NCI-H526 (cell line): ENCODE measurements around the gene ITPRIPL2.

Experiments
- DNase-seq, 2 experiments: peaks; one replicate each; lab custom pipeline; 2025; lab: John Stamatoyannopoulos, UW

ITPRIPL2 gene

DNA sequence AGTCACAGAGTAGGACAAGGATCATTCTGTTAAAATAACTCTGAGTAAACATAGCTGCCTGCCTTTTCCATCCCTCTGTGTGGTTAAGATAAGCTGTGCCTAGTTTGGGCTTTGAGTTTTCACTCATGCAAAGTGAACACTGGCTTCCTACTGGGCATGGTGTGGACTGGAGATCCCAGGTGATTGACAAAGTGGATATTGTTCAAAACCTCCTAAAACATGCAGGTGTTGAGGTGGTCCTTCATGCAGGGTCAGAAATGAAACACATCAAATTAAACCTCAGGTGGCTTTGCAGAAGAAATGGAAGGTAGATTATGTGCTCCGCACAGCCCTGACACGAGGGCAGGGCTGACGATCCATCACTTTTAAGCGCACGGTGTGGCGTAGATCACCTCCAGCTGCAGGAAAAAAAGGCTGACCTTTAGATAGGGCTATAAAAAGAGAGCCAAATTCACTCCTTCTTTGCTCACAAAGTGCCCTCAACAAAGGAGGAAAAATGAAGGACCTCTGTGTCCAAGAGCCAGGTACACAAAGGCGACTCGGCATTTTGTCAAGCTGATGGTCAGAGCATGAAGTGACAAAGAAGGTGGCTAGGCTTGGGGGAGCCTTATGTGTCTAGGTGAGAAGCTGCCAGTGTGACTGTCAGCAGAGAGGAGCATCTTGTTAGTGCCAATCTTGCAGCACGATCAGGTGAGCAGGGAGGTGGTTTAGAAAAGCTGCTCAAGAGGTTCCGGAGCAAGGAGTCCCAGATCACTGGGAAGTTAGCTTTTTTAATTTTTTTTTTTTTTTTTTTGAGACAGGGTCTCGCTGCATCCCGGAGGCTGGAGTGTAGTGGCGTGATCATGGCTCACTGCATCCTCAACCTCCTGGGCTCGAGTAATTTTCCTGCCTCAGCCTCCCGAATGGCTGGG lies 19.9 kb upstream of the ITPRIPL2 start:
- DNase-seq: no peak

DNA sequence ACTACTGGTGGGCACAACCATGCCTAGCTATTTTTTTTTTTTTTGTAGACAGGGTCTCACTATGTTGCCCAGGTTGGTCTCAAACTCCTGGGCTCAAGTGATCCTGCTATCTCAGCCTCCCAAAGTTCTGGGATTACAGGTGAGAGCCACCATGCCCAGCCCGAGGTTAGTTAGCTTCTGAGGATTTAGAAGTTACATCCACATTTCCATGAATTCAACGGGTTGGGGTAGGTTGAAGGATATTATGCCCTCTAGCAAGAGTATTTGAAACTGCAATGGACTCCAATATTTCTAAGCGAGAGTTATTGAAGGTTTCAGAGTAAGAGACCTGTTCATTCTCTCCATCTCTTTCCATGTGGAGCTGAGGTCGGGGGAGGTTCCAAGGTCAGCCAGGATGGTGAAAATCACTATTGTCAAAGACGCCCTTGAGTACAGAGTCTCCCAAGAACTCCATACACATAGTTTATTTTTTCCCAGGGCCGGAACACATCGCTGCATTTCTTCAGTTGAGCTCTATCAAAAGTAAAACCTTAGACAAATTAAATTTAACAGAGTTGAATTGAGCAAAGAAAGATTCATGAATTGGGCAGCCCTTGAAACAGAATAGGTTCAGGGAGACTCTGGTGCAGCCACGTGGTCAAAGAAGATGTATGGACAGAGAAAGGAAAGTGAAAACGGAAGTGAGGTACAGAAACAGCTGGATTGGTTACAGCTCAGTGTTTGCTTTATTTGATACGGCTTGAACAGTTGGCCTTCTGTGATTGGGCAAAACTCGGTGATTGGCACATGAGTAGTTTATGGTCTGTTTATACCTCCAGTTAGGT lies 19.0 kb upstream of the ITPRIPL2 start:
- no peak for DNase-seq

DNA sequence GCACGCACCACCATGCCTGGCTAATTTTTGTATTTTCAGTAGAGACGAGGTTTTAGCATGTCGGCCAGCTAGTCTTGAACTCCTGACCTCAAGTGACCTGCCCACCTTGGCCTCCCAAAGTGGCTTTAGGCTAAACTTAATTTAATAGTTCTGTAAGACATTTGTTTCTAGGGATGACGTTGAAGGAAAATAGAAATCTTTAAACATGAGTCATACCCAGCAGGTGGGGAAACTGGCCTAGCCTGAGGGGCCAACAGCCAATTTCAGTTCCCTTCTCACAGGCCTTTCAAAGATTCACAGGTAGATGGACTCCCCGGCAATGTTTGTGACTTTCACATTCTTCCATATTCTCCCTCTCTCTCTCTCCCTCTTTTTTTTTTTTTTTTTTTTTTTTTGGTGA lies 18.1 kb upstream of the ITPRIPL2 start:
- DNase-seq: no peak

DNA sequence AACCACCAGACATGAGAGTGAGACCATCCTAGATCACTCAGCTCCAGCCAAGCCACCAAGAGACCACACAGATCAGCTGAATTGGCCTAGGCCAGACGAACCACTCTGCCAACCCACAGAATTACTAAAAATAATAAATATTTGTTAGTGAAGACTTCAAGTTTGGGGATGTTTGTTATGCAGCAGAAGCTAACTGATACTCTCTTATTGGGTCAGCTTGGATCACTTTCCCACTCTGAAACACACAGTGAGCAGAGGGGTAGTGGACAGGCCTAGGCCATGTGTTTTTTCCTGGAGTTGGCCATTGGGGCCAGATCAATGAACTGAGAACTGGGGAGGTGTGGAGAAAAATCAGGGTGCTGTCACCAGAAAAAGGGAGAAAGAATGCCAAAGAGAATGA lies 15.6 kb upstream of the ITPRIPL2 start:
- DNase-seq: no peak

DNA sequence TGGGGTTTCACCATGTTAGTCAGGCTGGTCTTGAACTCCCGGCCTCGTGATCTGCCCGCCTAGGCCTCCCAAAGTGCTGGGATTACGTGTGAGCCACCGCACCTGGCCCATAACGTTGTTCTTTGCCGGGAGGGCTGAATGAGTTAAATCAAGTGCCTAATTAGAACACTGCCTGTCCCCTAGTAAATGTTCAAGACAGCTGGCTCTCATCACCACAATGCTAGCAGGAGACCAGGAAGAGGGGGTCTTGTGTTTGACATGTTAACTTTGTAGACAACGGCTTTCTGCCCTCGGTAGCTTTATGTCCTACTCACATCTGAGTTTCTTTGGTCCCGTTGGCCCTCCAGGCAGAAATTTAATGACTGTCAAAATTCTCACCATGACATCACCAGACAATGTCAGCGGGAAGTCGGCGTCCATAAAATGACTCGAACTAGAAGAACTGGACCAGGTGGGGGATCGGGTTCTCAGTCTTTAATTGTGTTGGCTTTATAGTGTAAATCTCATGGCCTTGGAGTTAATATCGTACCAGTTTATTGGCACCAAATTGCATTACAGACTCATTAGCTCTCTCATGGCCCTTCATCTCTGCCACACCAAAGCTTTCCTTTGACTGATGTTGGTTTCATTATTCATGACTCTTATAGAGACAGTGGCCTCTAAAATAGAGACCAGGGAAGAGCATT lies 11.4 kb upstream of the ITPRIPL2 start:
- no peak for DNase-seq

DNA sequence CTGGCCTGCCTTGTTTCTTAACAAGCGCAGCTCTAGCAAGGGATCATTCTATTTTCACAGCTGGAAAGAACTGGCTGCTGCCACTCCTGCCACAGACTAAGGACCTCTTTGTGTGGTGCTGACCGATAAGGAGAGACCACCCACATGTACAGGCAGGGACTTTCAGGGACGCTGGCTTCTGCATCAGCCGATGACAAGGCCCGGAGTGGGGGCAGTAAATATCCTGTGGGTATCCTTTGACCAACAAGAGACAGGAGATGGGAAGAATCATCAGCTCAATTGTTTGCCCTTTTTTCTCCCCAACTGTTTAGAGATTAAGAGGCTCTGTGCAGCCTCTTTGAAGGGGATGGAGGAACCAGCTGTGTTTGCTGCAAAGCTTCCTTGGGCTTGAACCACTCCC lies 9.2 kb upstream of the ITPRIPL2 start:
- no peak for DNase-seq

DNA sequence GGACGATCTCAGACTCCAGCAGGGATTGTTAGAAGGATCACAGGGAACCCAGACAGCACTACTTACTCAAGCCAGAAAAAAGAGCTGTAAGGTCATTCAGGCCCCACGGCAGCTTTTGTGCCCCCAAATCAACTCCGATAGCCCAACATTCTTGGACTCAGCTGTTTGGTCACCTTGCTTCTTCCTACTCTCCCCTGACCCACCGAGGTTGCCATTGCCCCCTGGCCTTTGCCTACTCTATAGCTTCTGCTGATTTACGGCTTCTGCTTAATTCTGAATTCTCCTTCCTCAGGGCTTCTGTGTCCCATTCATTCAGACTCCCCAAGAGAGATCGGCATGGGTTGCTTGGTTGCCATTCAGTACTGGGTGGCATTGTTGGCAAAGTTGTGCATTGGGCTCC lies 8.6 kb upstream of the ITPRIPL2 start:
- DNase-seq: no peak

DNA sequence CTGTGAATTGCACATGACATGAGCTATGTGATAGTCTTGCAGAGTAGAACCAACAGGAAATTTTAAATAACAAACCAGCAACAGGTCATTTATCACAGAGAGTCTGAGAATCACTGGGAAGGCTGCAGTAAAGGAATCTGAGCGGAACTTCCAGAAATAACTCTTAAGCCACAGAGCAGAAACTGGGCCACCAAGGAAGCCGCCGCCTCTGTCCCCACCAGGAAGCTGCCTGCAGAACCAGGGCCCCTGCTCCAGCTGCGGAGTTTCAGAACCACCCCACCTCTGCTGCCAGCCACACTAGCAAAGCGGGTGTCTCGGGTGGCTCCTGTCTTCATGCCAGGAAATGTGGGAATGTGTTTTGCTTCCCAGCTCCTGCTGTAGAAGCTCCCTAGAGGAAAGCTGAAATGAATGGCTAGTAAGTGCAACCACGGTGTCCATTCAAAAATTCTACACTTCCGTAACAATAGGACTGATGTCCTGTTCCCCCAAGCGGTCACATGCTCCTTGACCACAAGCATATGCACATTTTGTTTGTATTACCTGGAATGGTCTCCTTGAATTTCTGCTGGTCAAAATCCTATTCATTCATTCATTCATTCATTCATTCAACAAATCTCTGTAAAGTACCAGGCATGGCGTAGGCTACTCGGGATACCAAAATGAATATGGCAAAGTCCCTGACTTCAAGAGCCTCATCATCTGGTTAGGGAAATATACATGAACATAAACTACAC lies 7.7 kb upstream of the ITPRIPL2 start:
- no peak for DNase-seq

DNA sequence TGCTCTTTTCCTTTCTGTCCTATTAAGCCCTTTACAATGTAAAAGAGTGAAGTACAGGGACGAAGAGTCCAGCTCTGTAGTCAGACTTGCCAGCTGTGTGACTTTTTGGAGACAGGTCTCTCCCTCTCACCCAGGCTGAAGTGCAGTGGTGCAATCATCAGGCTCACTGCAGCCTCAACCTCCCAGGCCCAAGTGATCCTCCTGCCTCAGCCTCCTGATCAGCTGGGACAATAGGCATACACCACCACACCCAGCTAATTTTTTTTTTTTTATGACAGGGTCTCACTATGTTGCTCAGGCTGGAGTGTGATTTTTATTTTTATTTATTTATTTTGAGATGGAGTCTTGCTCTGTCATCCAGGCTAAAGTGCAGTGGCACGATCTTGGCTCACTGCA lies 7.1 kb upstream of the ITPRIPL2 start:
- DNase-seq: no peak

DNA sequence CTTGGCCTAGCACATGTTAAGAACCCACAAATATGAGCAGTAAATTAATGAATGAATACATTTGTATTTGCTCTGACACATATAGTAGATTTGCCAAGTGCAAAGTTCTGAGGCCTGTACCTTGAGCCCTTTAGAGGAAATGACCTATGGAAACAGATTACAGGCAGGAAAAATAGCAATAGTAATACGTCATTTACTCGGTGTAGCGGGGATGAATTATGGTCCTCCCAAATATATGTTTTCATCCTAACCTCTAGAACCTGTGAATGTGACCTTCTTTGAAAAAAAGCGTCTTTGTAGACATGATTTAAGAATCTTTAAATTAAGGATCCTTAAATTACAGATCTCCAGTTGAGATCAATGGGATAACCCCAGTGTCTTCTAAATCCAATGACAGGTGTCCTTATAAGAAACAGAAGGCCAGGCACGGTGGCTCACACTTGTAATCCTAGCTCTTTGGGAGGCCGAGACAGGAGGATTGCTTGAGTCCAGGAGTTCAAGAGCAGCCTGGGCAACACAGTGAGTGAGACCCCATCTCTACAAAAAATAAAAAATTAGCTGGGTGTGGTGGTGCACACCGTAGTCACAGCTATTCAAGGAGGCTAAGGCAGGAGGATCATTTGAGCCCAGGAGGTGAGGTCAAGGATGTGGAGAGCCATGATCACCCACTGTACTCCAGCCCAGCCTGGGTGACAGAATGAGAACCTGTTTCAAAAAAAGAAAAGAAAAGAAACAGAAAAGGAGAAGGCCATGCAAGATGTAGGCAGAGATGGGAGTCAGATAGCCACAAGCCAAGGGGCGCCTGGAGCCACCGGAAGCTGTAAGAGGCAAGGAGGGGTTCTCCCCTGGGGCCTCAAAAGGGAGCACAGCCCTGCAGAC lies 5.1 kb upstream of the ITPRIPL2 start:
- DNase-seq: no peak

DNA sequence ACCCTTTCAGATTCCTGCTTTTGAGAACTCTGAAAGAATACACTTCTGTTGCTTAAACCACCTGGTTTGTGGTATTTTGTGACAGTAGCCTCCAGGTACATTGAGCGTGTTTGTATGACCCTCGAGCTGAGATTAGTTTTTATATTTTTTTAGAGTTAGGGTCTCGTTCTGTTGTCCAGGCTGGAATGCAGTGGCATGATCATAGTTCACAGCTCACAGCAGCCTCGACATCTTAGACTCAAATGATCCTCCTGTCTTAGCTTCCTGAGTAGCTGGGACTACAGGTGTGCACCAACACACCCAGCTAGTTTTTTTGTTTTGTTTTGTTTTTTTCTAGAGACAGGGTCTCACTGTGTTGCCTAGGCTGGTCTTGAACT lies 4.5 kb upstream of the ITPRIPL2 start:
- DNase-seq: no peak

DNA sequence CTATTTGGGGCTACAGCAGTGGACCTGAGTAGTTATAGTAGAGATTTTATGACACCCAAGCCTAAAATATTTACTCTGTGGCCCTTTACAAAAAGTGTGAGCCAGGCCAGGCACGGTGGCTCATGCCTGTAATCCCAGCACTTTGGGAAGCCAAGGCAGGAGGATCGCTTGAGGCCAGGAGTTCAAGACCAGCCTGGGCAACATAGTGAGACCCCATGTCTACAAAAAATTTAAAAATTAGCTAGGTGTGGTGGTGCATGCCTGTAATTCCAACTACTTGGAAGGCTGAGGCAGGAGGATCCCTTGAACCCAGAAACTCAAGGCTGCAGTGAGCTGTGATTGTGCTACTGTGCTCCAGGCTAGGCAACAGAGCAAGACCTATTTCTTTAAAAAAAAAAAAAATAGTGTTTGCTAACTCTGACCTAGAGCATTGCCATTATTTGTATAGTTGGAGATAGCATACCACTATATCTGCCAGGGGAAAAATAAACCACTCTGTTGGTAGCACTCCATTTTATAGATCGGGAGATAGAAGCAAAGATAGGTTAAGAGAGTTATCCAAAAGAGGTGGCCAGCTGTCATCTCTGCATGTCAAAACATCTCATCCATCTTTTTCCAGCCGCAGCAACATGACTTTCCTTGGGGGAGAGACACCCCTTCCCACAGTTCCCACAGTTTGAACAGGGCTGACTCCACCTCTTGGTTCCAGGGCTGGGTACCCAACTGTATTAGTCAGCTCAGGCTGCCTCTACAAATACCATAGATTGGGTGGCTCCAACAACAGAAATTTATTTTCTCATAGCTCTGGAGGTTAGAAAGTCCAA lies 3.0 kb upstream of the ITPRIPL2 start:
- no peak for DNase-seq

DNA sequence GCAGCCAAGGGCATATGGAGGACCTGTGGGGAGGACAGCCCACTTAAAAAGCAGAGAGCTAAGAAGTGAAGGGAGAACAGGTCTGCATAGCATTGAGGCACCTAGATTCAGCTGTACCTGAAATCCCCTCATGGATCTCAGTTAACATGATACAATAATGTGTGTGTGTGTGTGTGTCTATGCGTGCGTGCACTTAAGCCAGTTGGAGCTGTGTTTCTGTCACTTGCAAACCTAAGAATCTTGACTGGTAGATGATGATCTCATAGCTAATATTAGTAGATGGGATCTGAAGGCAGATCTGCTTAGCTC lies 1.7 kb upstream of the ITPRIPL2 start:
- DNase-seq: no peak

DNA sequence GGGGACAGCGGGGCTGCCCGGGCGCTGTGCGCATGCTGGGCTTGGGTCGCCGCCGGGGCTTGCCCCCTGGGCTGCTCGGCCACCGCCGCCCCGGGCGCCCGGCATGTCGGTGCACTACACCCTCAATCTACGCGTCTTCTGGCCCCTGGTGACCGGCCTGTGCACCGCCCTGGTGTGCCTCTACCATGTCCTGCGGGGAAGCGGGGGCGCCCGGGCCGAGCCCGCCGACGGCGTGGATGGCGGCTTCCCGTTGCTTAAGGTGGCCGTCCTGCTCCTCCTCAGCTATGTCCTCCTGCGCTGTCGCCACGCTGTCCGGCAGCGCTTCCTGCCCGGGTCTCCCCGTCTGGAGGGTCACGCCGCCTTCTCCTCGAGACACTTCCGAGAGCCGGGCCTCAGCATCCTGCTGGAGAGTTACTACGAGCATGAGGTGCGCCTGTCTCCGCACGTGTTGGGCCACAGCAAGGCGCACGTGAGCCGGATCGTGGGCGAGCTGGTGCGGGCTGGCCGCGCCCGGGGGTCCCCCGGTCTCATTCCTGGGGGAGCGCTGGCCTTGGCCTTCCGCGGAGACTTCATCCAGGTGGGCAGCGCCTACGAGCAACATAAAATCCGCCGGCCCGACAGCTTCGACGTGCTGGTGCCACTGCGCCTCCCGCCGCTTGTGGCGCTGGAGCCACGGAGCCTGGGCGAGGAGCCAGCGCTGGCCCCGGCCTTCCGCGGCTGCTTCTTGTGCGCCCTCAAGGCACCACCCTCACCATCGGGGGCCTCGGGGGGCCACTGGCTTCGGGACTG lies 789 bp downstream of the ITPRIPL2 start:
- peak in 1 of 2 experiments; percentile 36 for DNase-seq

DNA sequence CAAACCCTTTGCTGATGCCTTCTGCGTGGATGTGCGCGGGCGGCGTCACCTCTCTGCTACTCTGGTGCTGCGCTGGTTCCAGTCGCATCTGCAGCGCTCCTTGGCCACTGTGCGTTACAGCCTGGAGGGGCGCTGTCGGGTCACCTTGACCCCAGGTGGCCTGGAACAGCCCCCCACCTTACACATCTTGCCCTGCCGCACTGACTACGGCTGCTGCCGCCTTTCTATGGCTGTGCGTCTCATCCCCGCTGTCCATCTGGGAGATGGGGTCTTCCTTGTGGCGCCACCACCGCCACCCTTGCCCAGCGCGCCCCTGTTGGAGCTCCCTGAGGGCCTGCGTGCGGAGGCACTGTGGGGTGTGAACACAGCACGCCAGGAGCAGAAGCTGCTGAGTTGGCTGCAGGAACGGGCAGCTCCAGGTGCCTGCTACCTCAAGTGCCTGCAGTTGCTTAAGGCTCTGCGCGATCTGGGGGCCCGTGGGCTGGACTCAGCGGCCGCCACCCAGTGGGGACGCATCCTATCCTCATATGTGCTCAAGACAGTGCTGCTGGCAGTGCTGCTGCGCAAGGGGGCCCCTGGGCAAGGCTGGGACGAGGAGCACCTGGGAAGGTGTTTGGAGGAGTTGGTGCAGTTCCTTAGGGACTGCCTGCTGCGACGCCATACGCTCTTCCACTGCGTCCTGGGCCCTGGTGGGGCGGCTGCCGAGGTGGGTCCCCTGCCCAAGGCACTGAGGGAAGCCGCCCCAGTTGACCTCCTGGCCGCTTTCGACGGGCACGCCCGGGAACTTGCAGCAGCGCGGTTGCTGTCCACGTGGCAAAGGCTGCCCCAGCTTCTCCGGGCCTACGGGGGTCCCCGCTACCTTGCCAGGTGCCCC lies 1.6 kb downstream of the ITPRIPL2 start:
- peak in 1 of 2 experiments; percentile 36 for DNase-seq

DNA sequence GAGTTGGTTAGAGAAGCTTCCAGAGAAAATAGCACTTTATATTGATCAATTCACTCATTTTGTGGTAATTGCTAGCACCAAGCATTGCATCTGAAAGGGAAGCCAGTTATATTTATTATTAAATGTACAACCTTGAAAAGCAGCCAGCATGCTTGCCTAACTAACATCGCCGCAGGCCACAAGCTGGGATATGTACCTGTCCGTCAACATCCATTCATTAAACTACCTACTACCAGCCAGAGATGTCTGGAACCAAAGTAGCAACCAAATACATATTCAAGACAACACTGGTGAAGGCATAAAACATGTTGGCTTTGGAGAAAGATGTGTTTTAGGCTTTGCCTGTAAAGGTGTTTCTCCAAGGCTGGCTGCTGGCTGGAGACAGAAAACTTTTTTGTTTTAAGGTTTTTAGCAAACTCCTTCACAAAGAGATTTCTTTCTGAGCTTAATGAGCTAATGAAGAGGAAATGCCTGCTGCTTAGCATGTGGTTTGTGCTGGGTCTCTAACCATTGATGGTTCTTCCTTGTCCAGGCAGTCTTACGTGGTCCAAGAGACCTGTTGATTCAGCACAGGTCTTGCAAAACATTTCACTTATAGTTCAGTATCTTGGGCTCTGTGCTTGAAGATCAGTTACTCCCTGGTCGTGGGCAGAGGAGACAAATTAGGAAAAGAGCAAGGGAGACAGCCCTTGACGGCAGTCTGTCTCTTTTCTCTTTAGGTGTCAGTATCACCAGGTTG lies 3.1 kb downstream of the ITPRIPL2 start:
- no peak for DNase-seq

DNA sequence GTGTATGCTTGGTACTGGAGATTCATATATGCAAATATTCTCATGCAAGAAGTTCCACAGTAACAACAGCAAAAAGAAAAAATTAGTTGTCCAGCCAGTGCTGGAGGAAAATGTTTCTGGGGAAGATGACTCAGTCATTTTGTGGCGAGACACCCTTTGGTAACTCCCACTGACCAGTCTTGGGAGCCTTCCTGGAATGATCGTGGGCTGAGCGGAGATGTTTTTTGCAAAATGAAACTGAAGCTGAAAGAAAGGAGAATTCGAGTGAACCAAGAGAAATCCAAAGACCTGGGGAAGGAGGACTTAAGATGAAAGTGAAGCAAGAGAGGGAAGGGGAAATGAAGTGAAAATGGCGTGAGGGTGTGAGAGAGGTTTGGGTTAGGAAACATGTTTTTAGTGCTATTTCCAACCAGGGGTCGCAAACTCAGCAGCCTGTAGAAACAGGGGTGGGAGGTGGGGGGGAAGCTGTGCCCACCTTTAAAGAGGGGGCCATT lies 5.2 kb downstream of the ITPRIPL2 start:
- DNase-seq: no peak

DNA sequence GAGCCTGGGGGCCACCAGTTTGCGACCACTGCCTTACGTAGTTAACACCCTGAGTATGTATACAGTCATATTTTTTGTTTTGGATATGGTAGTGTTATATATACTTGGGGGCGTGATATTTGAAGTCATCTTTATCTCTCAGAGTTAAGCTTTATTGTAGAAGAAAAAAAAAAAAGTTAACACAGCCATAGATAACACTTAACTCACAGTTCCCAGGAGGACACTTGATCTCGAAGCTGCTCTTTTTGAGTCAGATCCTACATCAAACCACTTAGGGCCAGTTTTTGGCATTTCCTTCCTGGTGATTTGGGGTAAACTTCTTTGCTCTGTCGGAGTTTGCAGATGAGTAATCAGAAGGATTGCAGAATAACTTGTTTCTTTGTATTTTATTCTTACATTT lies 5.8 kb downstream of the ITPRIPL2 start:
- no peak for DNase-seq
